B cell (primary cell): Measurements from ENCODE around the gene RABL6. TPM values are rescaled to one million over a fixed set of nuclear protein-coding genes. Genes with fewer than 3 reads are reported as not detected.

ENCODE experiments used
- ATAC-seq: fragments of 200-7000 bp; cut with Tn5 transposase; one replicate; pipeline ENCODE4 v1.10.0; 2021; ENCODE audit warnings: low read depth, mild to moderate bottlenecking, moderate number of reproducible peaks, moderate library complexity
- CTCF ChIA-PET: fragments of 350-600 bp; sonication (Branson Sonifier 250); formaldehyde crosslinking; loops from one replicate; lab custom pipeline; 2021; ENCODE audit warnings: antibody characterized with exemption, inconsistent platforms; lab: Charles Lee
- POLR2A ChIA-PET: fragments of 350-600 bp; sonication (Branson Sonifier 250); formaldehyde crosslinking; loops from one replicate; lab custom pipeline; 2021; ENCODE audit warnings: antibody characterized with exemption; lab: Charles Lee
- DNase-seq: peaks from one replicate; pipeline ENCODE4 v3.0.0; 2013
- H2AFZ ChIP-seq: 2 replicates; pipeline ENCODE4 v1.6.1; 2012; ENCODE audit warnings: mild to moderate bottlenecking, low read depth, low read length; ENCODE audit not compliant: insufficient read depth, poor library complexity, severe bottlenecking
- H3K27ac ChIP-seq, 2 donors: 1 replicate in 1 of 2; 2 replicates in 1 of 2; pipeline ENCODE4 v1.5.1; 2012 to 2013; ENCODE audit warnings: low read length in 2 of 2, mild to moderate bottlenecking in 2 of 2, moderate library complexity in 1 of 2
- H3K27me3 ChIP-seq, 4 experiments: fragments of 200-600 bp in 1 of 4; sonication (generic) in 1 of 4; replicated peaks in 1 of 4; 1 replicate in 2 of 4; 2 replicates in 2 of 4; pipeline versions ENCODE4 v1.6.1 to v1.7.0; 2013 to 2016; ENCODE audit warnings: low read length in 3 of 4, mild to moderate bottlenecking in 2 of 4, mixed read lengths in 1 of 4, moderate library complexity in 1 of 4; ENCODE audit not compliant: insufficient read depth in 4 of 4, control insufficient read depth in 3 of 4; ENCODE audit errors: control extremely low read depth in 1 of 4
- H3K36me3 ChIP-seq, 2 experiments: replicated peaks in 1 of 2; 1 replicate in 1 of 2; 2 replicates in 1 of 2; pipeline versions ENCODE4 v1.6.1 to v1.7.1; 2013; ENCODE audit warnings: low read length in 1 of 2; ENCODE audit not compliant: insufficient read depth in 2 of 2, control insufficient read depth in 1 of 2; ENCODE audit errors: control extremely low read depth in 1 of 2, extremely low read depth in 1 of 2
- H3K4me1 ChIP-seq, 2 donors: fragments of 200-600 bp in 1 of 2; sonication (generic) in 1 of 2; 1 replicate in 1 of 2; 2 replicates in 1 of 2; pipeline versions ENCODE4 v1.5.1 to v1.6.1; 2013 to 2017; ENCODE audit warnings: low read length in 2 of 2; ENCODE audit not compliant: control insufficient read depth in 2 of 2, insufficient read depth in 2 of 2
- H3K4me2 ChIP-seq: replicated peaks from 2 replicates; pipeline ENCODE3; 2012; ENCODE audit warnings: mild to moderate bottlenecking, low read depth, low read length; ENCODE audit not compliant: poor library complexity, severe bottlenecking
- H3K4me3 ChIP-seq, 5 experiments: fragments of 200-600 bp in 1 of 5; sonication (generic) in 1 of 5; 1 replicate in 3 of 5; 2 replicates in 2 of 5; pipeline versions ENCODE4 v1.5.1 to v1.7.0; 2011 to 2016; ENCODE audit warnings: low read length in 4 of 5, mild to moderate bottlenecking in 4 of 5, low read depth in 2 of 5, control low read depth in 1 of 5, moderate library complexity in 1 of 5; ENCODE audit not compliant: insufficient read depth in 1 of 5; ENCODE audit errors: control extremely low read depth in 1 of 5, extremely low read depth in 1 of 5
- H3K79me2 ChIP-seq: fragments of 200-600 bp; sonication (generic); one replicate; pipeline ENCODE4 v1.6.0; 2016; ENCODE audit warnings: low read length; ENCODE audit not compliant: control insufficient read depth, insufficient read depth
- H3K9ac ChIP-seq: fragments of 200-600 bp; sonication (generic); 2 replicates; pipeline ENCODE4 v1.6.1; 2017; ENCODE audit warnings: mild to moderate bottlenecking, low read length, moderate library complexity
- H3K9me3 ChIP-seq, 3 donors: one replicate each; pipeline versions ENCODE4 v1.6.1 to v1.7.1; 2013; ENCODE audit warnings: low read length in 2 of 3; ENCODE audit not compliant: control insufficient read depth in 2 of 3, insufficient read depth in 1 of 3; ENCODE audit errors: control extremely low read depth in 1 of 3
- H4K20me1 ChIP-seq: 2 replicates; pipeline ENCODE4 v1.6.0; 2012; ENCODE audit warnings: mild to moderate bottlenecking, low read length; ENCODE audit not compliant: insufficient read depth, control insufficient read depth, poor library complexity, severe bottlenecking
- H3K27ac Mint-ChIP-seq: one replicate; pipeline ENCODE4 v1.8.0; 2021; ENCODE audit warnings: mixed read lengths
- H3K27me3 Mint-ChIP-seq: one replicate; pipeline ENCODE4 v1.8.0; 2021; ENCODE audit warnings: mixed read lengths
- H3K4me1 Mint-ChIP-seq: one replicate; pipeline ENCODE4 v1.8.0; 2021; ENCODE audit warnings: mixed read lengths
- H3K4me3 Mint-ChIP-seq: one replicate; pipeline ENCODE4 v1.8.0; 2021; ENCODE audit warnings: mixed read lengths
- H3K9me3 Mint-ChIP-seq: one replicate; pipeline ENCODE4 v1.8.0; 2022; ENCODE audit warnings: mixed read lengths; ENCODE audit not compliant: insufficient read depth
- EZH2 ChIP-seq: IDR thresholded peaks from 2 replicates; pipeline ENCODE4 v1.6.1; 2012; ENCODE audit warnings: borderline replicate concordance, low read depth, mild to moderate bottlenecking, moderate library complexity, low read length; ENCODE audit not compliant: insufficient read depth, poor library complexity, severe bottlenecking
- WGBS: methylation state at CpG from one replicate; pipeline ENCODE4 v1.1.5; 2013; ENCODE audit warnings: missing lambda C conversion rate; ENCODE audit not compliant: insufficient coverage; 5-methylcytosine and 5-hydroxymethylcytosine counted together
- intact Hi-C: fragments of 100-400 bp; cut with micrococcal nuclease; formaldehyde crosslinking; loops from one replicate; pipeline ENCODE4 v1.10.0; 2022
- polyA plus RNA-seq: library from polyadenylated mRNA; depleted of rRNA; stranded (reverse); fragments of >200 nt; gene quantifications from 2 replicates; pipeline ENCODE4 v1.2.3, GENCODE V29; 2012
- total RNA-seq, 2 donors: library from RNA; stranded (reverse); fragments of 120-200 nt in 1 of 2; gene quantifications; 1 replicate in 1 of 2; 2 replicates in 1 of 2; pipeline versions ENCODE4 v1.2.3 to v1.2.4, GENCODE V29; 2013 to 2022
- TF ChIP-seq, protein P1 (sequence below): fragments of 200-600 bp; IDR thresholded peaks from one replicate; pipeline ENCODE4 v1.8.0; 2022; ENCODE audit warnings: antibody characterized with exemption, mild to moderate bottlenecking

RABL6 gene
- total and polyA plus RNA-seq, 2 donors (not counting 1 experiment from before 2014, with no cell fraction given) = 33.6 to 70.5 TPM

DNA sequence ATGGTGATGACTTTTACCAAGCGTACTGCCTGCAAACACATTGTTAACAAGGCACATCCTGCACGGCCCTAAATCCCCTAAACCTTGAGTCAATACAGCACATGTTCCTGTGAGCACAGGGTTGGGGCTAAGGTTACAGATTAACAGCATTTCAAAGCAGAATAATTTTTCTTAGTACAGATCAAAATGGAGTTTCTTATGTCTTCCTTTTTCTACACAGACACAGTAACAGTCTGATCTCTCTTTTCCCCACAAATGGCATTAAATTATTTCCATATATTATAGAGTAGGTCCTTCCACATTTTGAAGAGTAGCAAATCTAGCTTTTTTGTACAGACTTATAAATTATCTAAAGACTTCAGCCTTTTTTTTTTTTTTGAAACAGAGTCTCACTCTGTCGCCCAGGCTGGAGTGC, 18.2 kb upstream of the RABL6 start:
- H3K79me2 ChIP-seq = peaks cover 4% of the 10 kb centered on the region
- H2AFZ ChIP-seq = no peak overlapping the region
- H3K4me3 ChIP-seq = no peak overlapping the region
- Mint-ChIP-seq H3K9me3 (no peaks in the 10 kb centered on the region), H3K4me1 (peaks cover 23% of the 10 kb centered on the region), H3K27me3 (no peaks in the 10 kb centered on the region), H3K27ac (no peak overlapping the region), H3K4me3 (no peak overlapping the region)
- POLR2A ChIA-PET = no interaction called here
- CTCF ChIA-PET = interaction anchor here (1.4 to 10.5 kb wide), 6 partner anchors 17 to 274 kb away, joined by 3 to 106 read pairs (median 14); partner anchors contain the start of genes FUT7 and RABL6
- DNase-seq (no peak), ATAC-seq (no peak)
- intact Hi-C loops = no loop called here
- peaks cover 12% of the 10 kb centered on the region for H4K20me1 ChIP-seq
- H3K4me1 ChIP-seq = peaks cover 18 to 27% of the 10 kb centered on the region in 2 donors
- WGBS = 67% methylated on average over 1 of the region's 3 CpGs
- H3K27ac ChIP-seq = no peak overlapping the region
- no peaks in the 10 kb centered on the region for H3K9me3 ChIP-seq
- peaks cover 0 to 4% of the 10 kb centered on the region in 2 experiments for H3K36me3 ChIP-seq
- H3K4me2 ChIP-seq = no peak overlapping the region
- TF ChIP-seq, protein P1, sequence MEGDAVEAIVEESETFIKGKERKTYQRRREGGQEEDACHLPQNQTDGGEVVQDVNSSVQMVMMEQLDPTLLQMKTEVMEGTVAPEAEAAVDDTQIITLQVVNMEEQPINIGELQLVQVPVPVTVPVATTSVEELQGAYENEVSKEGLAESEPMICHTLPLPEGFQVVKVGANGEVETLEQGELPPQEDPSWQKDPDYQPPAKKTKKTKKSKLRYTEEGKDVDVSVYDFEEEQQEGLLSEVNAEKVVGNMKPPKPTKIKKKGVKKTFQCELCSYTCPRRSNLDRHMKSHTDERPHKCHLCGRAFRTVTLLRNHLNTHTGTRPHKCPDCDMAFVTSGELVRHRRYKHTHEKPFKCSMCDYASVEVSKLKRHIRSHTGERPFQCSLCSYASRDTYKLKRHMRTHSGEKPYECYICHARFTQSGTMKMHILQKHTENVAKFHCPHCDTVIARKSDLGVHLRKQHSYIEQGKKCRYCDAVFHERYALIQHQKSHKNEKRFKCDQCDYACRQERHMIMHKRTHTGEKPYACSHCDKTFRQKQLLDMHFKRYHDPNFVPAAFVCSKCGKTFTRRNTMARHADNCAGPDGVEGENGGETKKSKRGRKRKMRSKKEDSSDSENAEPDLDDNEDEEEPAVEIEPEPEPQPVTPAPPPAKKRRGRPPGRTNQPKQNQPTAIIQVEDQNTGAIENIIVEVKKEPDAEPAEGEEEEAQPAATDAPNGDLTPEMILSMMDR = no peak
- no peak for TF ChIP-seq EZH2
- H3K9ac ChIP-seq = no peak overlapping the region
- no peaks in the 10 kb centered on the region for H3K27me3 ChIP-seq
